Hematopoietic multipotent progenitor cell treated with erythropoietin and hydrocortisone succinate and interleukin-3 and kit ligand, for 4 days (in vitro differentiated cells): ENCODE results near the gene ADAMTS18.
"Not testable (repeated sequence)": the region's sequence is repeated elsewhere in the genome, so short reads cannot be mapped to it uniquely, and the experiment has no call there.

Source experiments
- DNase-seq: peaks from one replicate; pipeline ENCODE4 v3.0.0-alpha.2; 2015

ADAMTS18 gene, protein sequence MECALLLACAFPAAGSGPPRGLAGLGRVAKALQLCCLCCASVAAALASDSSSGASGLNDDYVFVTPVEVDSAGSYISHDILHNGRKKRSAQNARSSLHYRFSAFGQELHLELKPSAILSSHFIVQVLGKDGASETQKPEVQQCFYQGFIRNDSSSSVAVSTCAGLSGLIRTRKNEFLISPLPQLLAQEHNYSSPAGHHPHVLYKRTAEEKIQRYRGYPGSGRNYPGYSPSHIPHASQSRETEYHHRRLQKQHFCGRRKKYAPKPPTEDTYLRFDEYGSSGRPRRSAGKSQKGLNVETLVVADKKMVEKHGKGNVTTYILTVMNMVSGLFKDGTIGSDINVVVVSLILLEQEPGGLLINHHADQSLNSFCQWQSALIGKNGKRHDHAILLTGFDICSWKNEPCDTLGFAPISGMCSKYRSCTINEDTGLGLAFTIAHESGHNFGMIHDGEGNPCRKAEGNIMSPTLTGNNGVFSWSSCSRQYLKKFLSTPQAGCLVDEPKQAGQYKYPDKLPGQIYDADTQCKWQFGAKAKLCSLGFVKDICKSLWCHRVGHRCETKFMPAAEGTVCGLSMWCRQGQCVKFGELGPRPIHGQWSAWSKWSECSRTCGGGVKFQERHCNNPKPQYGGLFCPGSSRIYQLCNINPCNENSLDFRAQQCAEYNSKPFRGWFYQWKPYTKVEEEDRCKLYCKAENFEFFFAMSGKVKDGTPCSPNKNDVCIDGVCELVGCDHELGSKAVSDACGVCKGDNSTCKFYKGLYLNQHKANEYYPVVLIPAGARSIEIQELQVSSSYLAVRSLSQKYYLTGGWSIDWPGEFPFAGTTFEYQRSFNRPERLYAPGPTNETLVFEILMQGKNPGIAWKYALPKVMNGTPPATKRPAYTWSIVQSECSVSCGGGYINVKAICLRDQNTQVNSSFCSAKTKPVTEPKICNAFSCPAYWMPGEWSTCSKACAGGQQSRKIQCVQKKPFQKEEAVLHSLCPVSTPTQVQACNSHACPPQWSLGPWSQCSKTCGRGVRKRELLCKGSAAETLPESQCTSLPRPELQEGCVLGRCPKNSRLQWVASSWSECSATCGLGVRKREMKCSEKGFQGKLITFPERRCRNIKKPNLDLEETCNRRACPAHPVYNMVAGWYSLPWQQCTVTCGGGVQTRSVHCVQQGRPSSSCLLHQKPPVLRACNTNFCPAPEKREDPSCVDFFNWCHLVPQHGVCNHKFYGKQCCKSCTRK (N-terminal part only)

DNA sequence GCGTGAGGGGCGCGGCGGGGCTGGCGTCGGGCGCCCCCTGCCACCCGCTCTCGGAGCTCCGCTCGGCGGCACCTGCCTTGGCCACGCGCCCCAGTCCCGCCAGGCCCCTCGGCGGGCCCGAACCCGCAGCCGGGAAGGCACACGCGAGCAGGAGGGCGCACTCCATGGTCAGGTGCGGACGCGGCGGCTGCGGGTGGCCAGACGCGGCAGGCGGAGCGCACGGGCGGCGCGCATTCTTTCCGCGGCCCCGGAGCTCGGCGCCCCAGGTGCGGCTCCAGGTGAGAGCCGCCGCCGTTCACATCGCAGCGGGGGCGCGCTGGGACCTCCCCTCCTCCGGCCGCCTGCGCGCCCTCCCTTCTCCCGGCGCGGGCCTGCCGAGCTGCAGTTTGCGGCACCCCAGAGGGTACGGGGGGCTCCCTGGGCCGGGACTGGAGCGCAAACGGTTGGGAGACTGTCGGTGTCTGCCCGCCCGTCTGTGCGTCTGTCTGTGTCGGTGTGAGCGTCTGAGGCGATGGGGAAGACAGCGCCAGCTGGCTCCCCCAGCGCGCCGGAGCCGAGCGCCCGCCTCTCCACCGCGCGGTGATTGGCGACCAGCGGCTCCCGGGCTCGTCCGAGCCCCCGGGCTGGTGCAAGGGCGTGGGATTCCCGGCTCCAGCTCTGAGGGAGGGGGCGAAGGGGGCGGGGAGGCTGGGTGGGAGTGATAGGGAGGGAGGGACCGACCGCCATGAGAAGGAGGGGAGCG, at the start of gene ADAMTS18:
TSS of gene ADAMTS18 (minus strand) at position 505 of the 742 bp plus-strand sequence. CDS start at position 166, 339 bp downstream.
- DNase-seq: no peak

DNA sequence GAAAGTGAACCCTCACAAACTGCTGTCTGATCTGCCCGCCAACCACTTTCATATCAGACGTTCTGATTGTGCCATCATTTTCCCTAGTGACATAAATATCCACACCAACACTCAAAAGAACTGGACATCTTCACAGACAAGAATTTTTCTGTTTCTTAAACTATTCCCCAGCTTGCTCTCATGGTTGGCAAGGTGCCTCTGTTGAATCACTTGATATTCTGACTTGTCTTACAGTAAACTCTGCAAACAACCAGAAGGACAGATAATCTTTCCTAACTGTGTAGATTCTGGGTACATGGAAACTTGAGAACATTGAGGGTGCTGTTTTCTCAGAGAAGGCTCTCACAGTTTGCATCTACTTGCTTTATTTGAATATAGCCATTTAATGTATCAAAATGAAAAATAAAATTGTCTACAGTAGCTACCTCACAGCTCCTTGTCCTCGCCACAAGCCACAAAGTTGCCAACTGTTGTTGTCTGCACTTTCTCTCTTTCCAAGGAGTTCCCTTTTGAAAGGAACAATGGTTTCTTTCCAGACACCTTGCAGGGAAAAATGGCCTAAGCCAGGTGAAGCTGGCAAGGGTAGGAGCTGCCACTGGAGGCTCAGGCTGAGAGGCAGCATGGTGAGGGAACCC, 46.0 kb upstream of the ADAMTS18 start:
- no peak for DNase-seq

DNA sequence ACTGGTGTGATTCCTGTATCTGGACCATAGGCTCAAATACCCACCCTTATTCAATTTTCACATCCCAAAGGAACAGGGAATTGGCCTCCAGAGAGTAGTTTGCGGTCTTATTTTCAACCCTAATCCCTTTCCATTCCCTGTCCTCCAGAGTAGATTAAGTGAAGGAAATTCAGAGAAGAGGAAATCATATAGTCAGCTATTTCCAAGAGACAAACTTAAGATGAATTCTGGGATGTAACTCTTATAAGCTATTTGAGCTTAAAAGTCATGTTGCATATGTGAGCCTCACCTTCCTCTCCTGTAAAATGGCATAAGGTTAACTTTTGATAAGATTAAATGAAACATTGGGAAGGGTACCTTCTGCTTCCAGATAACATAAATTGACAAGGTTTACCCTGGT, 37.4 kb upstream of the ADAMTS18 start:
- no peak for DNase-seq

DNA sequence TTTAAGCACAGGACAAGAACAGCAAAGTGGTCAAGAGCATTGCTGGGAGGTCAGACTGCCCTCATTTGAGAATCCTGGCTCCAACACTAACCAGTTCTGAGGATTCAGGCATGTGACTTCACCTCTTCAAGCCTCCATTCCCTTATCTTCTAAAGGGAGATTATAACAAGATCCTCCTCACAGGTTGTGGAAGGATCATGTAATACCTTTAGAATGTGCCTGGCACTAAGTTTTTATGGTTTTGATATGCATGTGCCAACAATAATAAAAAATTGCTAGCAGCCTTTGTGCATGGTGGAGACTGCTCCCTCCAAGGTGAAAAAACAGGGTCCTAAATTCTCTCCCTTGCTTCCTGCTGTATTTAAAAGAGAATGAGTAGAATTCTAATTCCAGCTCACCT, 36.0 kb upstream of the ADAMTS18 start:
- DNase-seq: no peak

DNA sequence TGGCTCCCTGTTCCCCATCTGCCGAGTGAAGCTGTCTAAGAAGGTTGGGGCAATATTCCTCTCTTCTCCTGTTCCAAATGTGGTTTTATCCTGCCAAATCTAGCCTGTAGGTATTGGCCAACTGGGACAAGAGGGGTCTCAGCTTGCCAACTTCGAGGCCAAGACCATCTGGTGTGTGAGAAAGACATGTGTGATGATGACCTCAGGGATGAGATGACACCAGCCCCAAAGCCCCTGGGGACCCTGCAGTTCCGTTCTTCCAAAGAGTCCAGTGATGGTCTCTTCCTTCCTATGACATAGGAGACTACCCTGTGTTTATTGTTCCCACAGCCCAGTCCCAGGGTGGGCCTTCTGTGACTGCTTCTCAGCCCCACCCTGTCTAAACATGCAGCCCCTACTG, 34.8 kb upstream of the ADAMTS18 start:
- no peak for DNase-seq

DNA sequence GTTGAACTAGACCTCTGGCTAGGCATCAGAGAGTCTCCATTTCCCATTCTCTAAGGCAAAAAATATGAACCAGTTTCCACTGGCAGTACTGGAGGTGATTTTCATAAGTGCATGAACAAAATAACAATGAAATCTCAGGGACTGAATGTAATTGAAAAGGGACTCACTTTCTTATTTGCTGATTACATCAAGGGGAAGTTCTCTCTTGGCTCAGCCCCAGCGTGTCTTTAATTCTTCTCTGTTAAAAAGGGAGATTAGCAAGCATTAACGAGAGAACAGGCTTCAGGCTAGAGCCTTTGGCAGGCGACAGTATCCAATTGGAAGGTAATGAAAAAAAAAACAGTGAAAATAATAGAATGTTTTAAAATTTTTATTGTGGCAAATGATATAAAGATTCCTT, 34.0 kb upstream of the ADAMTS18 start:
- DNase-seq: no peak

DNA sequence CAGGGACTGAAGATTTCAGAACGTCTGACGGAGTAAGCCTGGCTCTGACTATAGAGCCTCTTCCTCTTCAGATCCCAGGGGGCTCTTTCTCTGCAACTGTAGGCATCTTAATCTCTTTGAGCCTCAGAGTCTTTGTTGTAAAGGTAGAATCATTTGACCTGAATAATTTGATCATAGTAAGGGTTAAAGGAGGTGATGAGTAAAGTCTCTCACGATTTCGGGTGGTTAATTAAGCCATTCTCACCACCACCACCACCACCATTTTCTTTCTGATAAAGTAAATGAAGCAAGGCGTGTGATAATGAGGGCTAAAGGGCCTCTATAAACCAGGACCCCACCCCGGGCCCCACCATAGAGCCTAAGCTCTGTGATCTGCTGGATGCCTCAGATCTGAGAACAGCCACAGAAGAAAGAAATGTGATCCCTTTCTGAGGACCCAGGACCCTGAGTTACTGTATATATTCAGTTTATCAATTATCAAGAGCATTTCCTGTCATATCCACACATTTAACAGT, 33.0 kb upstream of the ADAMTS18 start:
- DNase-seq: no peak

DNA sequence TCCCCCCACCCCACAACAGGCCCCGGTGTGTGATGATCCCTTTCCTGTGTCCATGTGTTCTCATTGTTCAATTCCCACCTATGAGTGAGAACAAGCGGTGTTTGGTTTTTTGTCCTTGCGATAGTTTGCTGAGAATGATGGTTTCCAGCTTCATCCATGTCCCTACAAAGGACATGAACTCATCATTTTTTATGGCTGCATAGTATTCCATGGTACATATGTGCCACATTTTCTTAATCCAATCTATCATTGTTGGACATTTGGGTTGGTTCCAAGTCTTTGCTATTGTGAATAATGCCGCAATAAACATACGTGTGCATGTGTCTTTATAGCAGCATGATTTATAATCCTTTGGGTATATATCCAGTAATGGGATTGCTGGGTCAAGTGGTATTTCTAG, 28.8 kb upstream of the ADAMTS18 start:
- DNase-seq: not testable (repeated sequence)

DNA sequence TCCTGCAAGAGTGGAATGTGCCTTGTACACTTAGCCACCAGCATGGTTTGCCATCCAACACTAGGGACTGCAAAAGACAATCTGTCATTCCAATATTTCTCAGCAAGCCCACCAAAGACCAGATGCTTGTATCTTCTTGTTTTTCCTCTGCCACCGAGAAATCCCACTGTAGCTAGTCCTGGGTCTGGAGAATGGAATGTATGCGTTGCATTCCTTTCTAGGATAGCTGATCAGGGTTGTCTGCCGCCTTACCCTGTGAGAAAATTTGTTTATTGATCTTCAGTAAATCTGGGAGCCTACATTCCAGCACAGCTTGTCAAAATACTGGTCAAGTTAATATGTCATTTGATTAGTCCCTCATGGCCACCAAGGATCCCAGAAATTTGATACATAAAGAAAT, 28.1 kb upstream of the ADAMTS18 start:
- DNase-seq: no peak

DNA sequence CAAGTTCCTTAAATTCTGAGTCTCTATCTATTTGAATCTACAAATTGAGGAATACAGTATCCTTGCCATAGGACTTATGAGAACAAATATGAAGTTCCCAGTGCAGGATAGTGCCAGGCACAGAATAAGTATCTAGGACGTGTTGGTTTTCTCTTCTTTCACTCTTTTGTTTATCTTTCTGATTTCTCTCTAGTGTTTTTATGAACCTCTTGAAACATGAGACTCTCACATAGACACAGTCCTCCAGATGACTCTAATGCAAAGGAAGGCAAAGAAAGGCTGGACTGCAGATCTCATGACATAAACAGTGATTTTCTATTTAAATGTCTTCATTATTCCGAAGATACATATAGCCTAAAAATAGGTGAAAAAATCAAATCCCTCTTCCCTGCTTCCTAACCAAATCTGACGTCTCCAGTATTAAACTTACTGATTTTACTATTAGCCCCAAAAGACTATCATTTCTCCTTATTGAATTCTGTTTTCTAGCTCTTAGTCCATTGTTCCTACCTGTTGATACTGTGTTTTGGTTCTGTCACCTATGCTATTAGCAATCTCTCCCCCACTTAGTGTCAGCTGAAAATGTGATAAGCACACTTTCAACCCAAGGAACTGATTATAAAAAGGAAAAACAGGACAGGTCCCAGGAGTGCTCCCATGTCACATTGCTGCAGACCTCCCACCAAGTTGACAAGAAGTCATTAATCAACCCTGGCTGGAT, 24.9 kb upstream of the ADAMTS18 start:
- DNase-seq: no peak

DNA sequence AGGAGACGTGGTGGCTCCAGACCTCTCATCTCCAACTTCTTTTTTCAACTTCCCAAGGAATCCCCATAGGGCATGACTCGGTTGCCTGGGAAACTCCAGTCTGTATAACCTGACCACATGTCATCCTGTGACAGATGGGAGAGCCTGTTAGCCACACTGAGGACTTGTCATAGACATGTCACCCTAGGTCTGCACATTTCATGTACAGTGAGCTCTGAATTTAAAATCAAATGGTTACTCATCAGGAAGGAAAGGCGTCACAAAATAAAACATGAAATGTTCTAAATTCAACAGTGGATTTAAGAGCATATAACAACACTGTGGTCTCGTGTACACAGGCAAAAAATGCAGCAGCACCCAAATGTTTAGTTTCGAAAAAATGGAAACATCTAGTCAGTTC, 22.2 kb upstream of the ADAMTS18 start:
- DNase-seq: no peak

DNA sequence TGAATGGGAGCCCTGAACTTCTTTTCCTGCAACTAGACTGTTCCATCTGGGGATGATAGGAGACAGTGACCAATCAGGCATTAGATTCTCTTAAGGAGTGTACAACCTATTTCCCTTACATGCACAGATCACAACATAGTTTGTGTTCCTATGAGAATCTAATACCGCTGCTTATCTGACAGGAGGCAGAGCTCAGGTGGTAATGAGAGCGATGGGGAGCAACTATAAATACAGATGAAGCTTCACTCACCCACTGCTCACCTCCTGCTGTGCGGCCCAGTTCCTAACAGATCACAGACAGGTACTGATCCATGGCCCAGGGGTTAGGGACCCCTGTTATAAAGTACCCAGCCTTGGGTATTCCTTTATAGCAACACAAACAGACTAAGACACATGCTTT, 17.4 kb upstream of the ADAMTS18 start:
- no peak for DNase-seq

DNA sequence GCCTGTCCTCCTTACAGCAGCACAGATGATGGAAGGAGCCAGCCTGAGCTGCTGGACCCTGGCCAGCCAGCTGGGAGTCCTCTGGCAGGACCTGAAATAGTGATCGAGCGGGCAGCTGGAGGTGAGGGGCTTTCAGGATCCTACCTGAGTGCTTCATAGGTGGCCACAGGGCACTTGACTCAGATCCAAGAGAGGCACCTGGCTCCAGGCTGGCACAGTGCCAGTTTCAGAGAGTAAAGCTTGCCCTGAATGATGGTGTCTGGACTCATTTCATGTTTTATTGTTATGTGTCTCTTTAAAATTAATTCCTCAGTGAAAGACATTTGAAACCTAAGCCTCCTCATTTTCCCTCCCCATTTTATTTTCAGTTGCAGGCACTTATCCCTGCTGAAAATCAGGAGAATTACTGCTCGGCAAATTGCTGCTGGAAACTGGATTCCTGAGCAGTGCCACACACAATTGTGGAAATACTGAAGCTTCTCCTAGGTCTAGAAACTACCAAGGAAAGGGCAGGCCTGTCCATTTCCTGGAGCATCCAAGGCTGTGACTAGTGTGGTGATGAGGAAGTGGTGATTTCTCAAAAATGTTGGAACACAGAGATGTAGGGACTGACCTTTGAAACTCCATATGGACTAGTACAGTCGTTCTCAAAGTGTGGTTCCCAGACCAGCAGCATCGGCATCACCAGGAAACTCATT, 16.1 kb upstream of the ADAMTS18 start:
- no peak for DNase-seq

DNA sequence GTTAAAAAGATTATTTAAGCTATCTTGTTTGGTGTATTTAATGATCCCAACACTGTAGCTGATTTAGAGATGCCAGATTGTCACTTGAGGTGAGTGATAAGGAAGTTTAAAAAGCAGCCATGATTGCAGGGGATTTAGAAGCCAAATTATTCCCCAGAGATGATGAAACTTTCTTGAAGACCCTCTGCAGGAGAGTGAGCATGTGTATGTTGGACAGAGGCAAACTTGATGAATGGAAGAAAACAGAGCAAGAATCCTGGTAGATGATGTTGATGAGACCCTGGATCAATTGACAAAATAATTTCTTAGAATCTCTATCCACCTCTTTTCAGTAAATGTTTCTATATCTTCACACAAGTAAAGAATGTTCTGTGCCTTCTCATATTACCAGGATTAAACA, 14.4 kb upstream of the ADAMTS18 start:
- no peak for DNase-seq

DNA sequence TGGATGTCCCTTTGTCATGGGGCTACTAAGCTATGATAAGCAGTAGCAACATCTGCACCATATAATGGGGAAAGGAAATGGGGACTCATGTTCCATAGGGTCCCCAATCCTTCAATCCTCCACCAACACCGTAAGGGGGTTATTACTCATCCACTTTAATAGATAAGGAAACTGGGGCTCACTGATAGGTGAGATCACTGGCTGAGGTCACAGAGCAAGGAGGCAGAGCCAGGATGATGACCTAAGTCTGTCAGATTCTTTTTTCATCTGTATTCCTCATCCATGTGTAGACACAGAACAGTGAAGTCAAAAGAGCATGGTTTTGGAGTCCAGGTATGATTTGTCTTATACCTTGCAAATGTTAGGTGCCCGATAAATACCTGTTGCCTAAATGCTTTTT, 10.5 kb upstream of the ADAMTS18 start:
- DNase-seq: no peak

DNA sequence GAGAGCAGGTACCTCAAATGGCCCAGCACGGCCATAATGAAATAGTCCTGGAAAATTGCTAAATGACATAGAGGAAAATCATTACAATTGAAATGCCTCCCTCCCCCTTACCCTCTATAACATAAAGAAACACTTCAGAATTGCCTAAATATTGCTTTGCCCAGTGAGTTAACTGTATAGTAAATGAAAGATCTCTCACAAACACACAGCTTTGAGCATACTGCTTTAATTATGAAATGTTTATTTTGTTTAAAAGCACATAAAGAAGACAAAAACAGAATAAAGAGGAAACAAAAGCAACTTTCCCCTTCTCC, 9.3 kb upstream of the ADAMTS18 start:
- DNase-seq: no peak

DNA sequence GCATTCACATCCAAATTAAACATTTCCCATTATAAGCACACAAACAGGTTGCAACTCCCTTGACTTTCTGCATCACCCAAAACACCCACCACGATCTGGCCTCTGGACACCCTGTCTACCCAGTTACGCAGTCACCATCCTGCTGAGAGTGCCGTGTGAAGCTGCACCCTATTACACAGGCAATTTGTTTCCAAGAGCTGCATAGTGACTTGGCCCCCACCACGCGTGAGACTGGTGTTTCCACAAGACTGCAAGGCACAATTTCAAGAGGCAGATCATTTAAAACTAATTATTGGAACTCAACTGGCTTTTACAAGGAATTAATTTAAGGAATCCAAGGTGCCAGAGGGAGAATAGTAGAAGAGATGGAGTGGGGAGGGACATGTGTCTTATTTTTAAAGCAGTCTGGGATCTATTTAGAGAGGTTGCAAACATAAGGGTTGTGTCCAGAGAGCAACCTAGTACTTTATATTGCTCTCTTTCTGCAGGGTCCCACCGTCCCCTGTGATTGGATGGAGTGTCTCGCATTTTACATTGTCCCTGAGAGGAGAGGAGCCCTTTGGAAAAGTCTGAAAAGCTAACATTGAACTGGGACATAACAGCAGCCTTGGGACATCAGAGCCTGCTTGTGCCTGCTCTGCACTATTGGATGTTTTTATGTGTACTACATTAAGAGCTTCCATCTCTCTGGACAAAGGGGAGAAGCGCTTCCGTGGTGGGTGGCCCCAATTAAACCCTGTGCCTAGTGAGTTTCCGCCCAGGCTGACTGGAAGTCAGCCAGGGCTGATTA, 8.7 kb upstream of the ADAMTS18 start:
- DNase-seq: no peak

DNA sequence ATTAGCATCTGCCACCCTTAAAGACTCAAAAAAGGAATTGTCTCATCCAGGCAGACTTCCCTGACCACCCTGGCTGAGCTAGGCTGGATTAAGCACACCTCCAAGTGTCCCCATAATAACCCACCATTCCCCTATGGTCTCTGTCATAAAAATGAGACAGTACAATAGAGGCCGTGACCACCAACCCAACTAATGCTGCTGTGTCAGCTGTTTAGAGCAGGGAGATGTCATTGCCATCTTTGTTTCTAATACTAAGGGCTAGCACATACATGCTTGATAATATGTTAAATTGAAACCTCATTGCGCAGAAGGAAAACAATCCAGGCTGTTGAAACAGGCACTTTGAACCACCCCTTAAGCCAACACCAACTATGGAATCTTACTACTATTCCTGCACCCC, 7.2 kb upstream of the ADAMTS18 start:
- no peak for DNase-seq

DNA sequence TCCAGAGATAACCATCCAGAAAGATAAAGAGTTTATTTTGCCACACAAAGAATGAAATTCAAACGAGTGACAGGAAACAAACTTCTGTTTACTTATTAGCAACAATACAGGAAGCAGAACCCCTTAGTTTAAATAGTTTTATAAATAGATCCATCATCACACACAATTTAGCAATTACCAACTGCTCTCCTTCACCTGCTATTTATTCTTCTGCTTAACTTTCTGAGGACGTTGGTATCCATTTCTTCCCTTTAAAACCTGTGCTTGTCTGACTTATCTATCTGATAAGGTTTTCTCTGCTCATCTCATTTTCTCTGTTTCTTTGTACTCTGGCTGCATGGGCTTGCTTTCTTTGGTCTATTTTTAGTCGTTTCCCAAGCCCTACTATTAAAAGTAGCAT, 4.3 kb upstream of the ADAMTS18 start:
- DNase-seq: no peak

DNA sequence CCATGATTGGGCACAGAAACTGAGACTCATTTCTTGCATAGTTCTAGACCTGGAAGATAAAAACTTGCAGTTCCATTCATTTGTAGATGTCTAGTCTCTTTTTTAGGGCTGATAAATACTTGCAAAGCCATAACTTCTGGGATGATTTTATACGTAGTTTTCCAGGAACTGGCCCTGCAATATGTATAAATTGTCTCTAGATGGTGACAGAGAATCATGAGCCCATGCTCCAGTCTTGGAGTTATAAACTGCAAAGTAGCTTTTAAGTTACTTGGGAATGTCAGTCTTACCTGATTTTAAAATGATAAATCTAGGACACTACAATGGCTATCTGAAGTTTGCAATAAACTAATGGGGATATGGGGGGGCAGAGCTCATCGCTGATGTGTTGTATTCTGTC, 3.0 kb upstream of the ADAMTS18 start:
- no peak for DNase-seq
